ENCODE results near the gene UBR1. TPM values are rescaled to one million over a fixed set of nuclear protein-coding genes. Genes with fewer than 3 reads are reported as not detected.
A peak's percentile ranks its signal among the peaks of the same experiment; 100 is the strongest.
"Not testable (repeated sequence)": the region's sequence is repeated elsewhere in the genome, so short reads cannot be mapped to it uniquely, and the experiment has no call there.

Gene UBR1
- polyA plus RNA-seq, 4 donors = 4.3 to 17.7 (median 6.4) TPM

- WGBS, 3 donors = 3 to 10% (median 4%) methylated on average over 12 of the region's 12 CpGs
- peaks cover 0 to 18% (median 12%) of the 10 kb centered on the region in 3 donors for H3K36me3 ChIP-seq (ENCODE audit: control insufficient read depth in 3 of 3, insufficient read depth in 2 of 3, low read depth in 1 of 3, low read length in 3 of 3)
- H3K27me3 ChIP-seq (ENCODE audit: control insufficient read depth in 3 of 3, insufficient read depth in 3 of 3, low read length in 3 of 3) = no peaks in the 10 kb centered on the region
- H3K9me3 ChIP-seq (ENCODE audit: control insufficient read depth in 2 of 2, insufficient read depth in 1 of 2, low read depth in 1 of 2, low read length in 1 of 2) = peaks cover 0 to 9% of the 10 kb centered on the region in 2 donors
- H3K4me1 ChIP-seq (ENCODE audit: control insufficient read depth in 3 of 3, insufficient read depth in 2 of 3, low read depth in 1 of 3, low read length in 2 of 3) = peaks cover 0 to 7% (median 2%) of the 10 kb centered on the region in 3 donors
- peak in 1 of 2 donors; percentile 33 for DNase-seq
- peak overlapping the region; percentile 67 to 93 (median 75) for H3K4me3 ChIP-seq (ENCODE audit: low read depth in 1 of 3, low read length in 3 of 3)
- no peak for FAIRE-seq
- peak overlapping the region; percentile 70 to 86 (median 83) for H3K27ac ChIP-seq (ENCODE audit: low read depth in 1 of 3, low read length in 2 of 3)
Measured at GRCh38 chr15:43134157-43134635, 28.4 kb upstream of the UBR1 start.

- 0% methylated on average over 50 to 66 of the region's 66 CpGs for WGBS, 3 donors
- peak; percentile 90 to 92 for DNase-seq
- H3K4me1 ChIP-seq (ENCODE audit: control insufficient read depth in 3 of 3, insufficient read depth in 2 of 3, low read depth in 1 of 3, low read length in 2 of 3) = peaks cover 0 to 7% (median 2%) of the 10 kb centered on the region in 3 donors
- peak within 1 kb of the TSS; percentile 83 to 87 (median 86) for H3K27ac ChIP-seq (ENCODE audit: low read depth in 1 of 3, low read length in 2 of 3)
- H3K4me3 ChIP-seq (ENCODE audit: low read depth in 1 of 3, low read length in 3 of 3) = peak within 1 kb of the TSS; percentile 67 to 93 (median 75)
- no peak for FAIRE-seq
- H3K36me3 ChIP-seq (ENCODE audit: control insufficient read depth in 3 of 3, insufficient read depth in 2 of 3, low read depth in 1 of 3, low read length in 3 of 3) = peaks cover 0 to 17% (median 12%) of the 10 kb centered on the region in 3 donors
- H3K27me3 ChIP-seq (ENCODE audit: control insufficient read depth in 3 of 3, insufficient read depth in 3 of 3, low read length in 3 of 3) = no peaks in the 10 kb centered on the region
- H3K9me3 ChIP-seq (ENCODE audit: control insufficient read depth in 2 of 2, insufficient read depth in 1 of 2, low read depth in 1 of 2, low read length in 1 of 2) = peaks cover 0 to 13% of the 10 kb centered on the region in 2 donors
Measured at GRCh38 chr15:43133430-43134156, 27.8 kb upstream of the UBR1 start, which contains the start of gene TMEM62. TMEM62 (plus strand) TSS chr15:43133586; CDS start chr15:43133803, 217 bp downstream.

GRCh38 chr15:43132830-43133429 is 27.1 kb upstream of the UBR1 start:
- Histone ChIP-seq H3K4me3 (ENCODE audit: low read depth in 1 of 3, low read length in 3 of 3) (peak overlapping the region; percentile 67 to 93 (median 75)), H3K36me3 (ENCODE audit: control insufficient read depth in 3 of 3, insufficient read depth in 2 of 3, low read depth in 1 of 3, low read length in 3 of 3) (peaks cover 0 to 12% (median 9%) of the 10 kb centered on the region in 3 donors), H3K9me3 (ENCODE audit: control insufficient read depth in 2 of 2, insufficient read depth in 1 of 2, low read depth in 1 of 2, low read length in 1 of 2) (peaks cover 0 to 17% of the 10 kb centered on the region in 2 donors), H3K4me1 (ENCODE audit: control insufficient read depth in 3 of 3, insufficient read depth in 2 of 3, low read depth in 1 of 3, low read length in 2 of 3) (peaks cover 0 to 11% (median 2%) of the 10 kb centered on the region in 3 donors), H3K27me3 (ENCODE audit: control insufficient read depth in 3 of 3, insufficient read depth in 3 of 3, low read length in 3 of 3) (no peaks in the 10 kb centered on the region), H3K27ac (ENCODE audit: low read depth in 1 of 3, low read length in 2 of 3) (peak overlapping the region; percentile 83 to 87 (median 86))
- 7 to 27% (median 14%) methylated on average over 20 of the region's 20 CpGs for WGBS, 3 donors
- FAIRE-seq (no peak), DNase-seq (peak in 1 of 2 donors; percentile 47)

GRCh38 chr15:43128980-43129335 is 23.1 kb upstream of the UBR1 start:
- 91 to 94% (median 93%) methylated on average over 4 of the region's 4 CpGs for WGBS, 3 donors

GRCh38 chr15:43128174-43128979 is 22.5 kb upstream of the UBR1 start:
- FAIRE-seq (peak; percentile 59), DNase-seq (peak; percentile 32 to 55)
- H3K27me3 ChIP-seq (ENCODE audit: control insufficient read depth in 3 of 3, insufficient read depth in 3 of 3, low read length in 3 of 3); H3K36me3 ChIP-seq (ENCODE audit: control insufficient read depth in 3 of 3, insufficient read depth in 2 of 3, low read depth in 1 of 3, low read length in 3 of 3); H3K4me3 ChIP-seq (ENCODE audit: low read depth in 1 of 3, low read length in 3 of 3): not testable (repeated sequence)
- Histone ChIP-seq H3K27ac (ENCODE audit: low read depth in 1 of 3, low read length in 2 of 3) (peak overlapping the region in 1 of 3 donors; percentile 86), H3K9me3 (ENCODE audit: control insufficient read depth in 2 of 2, insufficient read depth in 1 of 2, low read depth in 1 of 2, low read length in 1 of 2) (peaks cover 0 to 17% of the 10 kb centered on the region in 2 donors), H3K4me1 (ENCODE audit: control insufficient read depth in 3 of 3, insufficient read depth in 2 of 3, low read depth in 1 of 3, low read length in 2 of 3) (peaks cover 2 to 34% (median 5%) of the 10 kb centered on the region in 3 donors)
- 41 to 59% (median 47%) methylated on average over 10 of the region's 10 CpGs for WGBS, 3 donors

More at GRCh38 chr15:43128980-43129335, 23.1 kb upstream of the UBR1 start:
- no peak for FAIRE-seq
- Histone ChIP-seq H3K4me1 (ENCODE audit: control insufficient read depth in 3 of 3, insufficient read depth in 2 of 3, low read depth in 1 of 3, low read length in 2 of 3) (peaks cover 2 to 34% (median 5%) of the 10 kb centered on the region in 3 donors), H3K27me3 (ENCODE audit: control insufficient read depth in 3 of 3, insufficient read depth in 3 of 3, low read length in 3 of 3) (no peaks in the 10 kb centered on the region), H3K4me3 (ENCODE audit: low read depth in 1 of 3, low read length in 3 of 3) (no peak overlapping the region), H3K36me3 (ENCODE audit: control insufficient read depth in 3 of 3, insufficient read depth in 2 of 3, low read depth in 1 of 3, low read length in 3 of 3) (no peaks in the 10 kb centered on the region), H3K9me3 (ENCODE audit: control insufficient read depth in 2 of 2, insufficient read depth in 1 of 2, low read depth in 1 of 2, low read length in 1 of 2) (peaks cover 0 to 17% of the 10 kb centered on the region in 2 donors), H3K27ac (ENCODE audit: low read depth in 1 of 3, low read length in 2 of 3) (no peak overlapping the region)
- DNase-seq = no peak

GRCh38 chr15:43127752-43128151 is 21.9 kb upstream of the UBR1 start:
- FAIRE-seq (no peak), DNase-seq (peak; percentile 94 to 95)
- 8 to 50% (median 20%) methylated on average over 2 of the region's 2 CpGs for WGBS, 3 donors

GRCh38 chr15:43126356-43126755 is 20.5 kb upstream of the UBR1 start:
- Histone ChIP-seq H3K9me3 (ENCODE audit: control insufficient read depth in 2 of 2, insufficient read depth in 1 of 2, low read depth in 1 of 2, low read length in 1 of 2) (peaks cover 0 to 17% of the 10 kb centered on the region in 2 donors), H3K27ac (ENCODE audit: low read depth in 1 of 3, low read length in 2 of 3) (peak overlapping the region in 2 of 3 donors; percentile 32 to 86), H3K4me1 (ENCODE audit: control insufficient read depth in 3 of 3, insufficient read depth in 2 of 3, low read depth in 1 of 3, low read length in 2 of 3) (peaks cover 2 to 36% (median 3%) of the 10 kb centered on the region in 3 donors), H3K4me3 (ENCODE audit: low read depth in 1 of 3, low read length in 3 of 3) (no peak overlapping the region), H3K36me3 (ENCODE audit: control insufficient read depth in 3 of 3, insufficient read depth in 2 of 3, low read depth in 1 of 3, low read length in 3 of 3) (no peaks in the 10 kb centered on the region), H3K27me3 (ENCODE audit: control insufficient read depth in 3 of 3, insufficient read depth in 3 of 3, low read length in 3 of 3) (no peaks in the 10 kb centered on the region)
- peak; percentile 70 to 76 for DNase-seq
- no peak for FAIRE-seq
- WGBS, 3 donors = 20 to 70% (median 50%) methylated on average over 6 of the region's 6 CpGs

More at GRCh38 chr15:43127752-43128151, 21.9 kb upstream of the UBR1 start:
- peaks cover 0 to 17% of the 10 kb centered on the region in 2 donors for H3K9me3 ChIP-seq (ENCODE audit: control insufficient read depth in 2 of 2, insufficient read depth in 1 of 2, low read depth in 1 of 2, low read length in 1 of 2)
- no peaks in the 10 kb centered on the region for H3K36me3 ChIP-seq (ENCODE audit: control insufficient read depth in 3 of 3, insufficient read depth in 2 of 3, low read depth in 1 of 3, low read length in 3 of 3)
- H3K4me1 ChIP-seq (ENCODE audit: control insufficient read depth in 3 of 3, insufficient read depth in 2 of 3, low read depth in 1 of 3, low read length in 2 of 3) = peaks cover 2 to 36% (median 3%) of the 10 kb centered on the region in 3 donors
- H3K27ac ChIP-seq (ENCODE audit: low read depth in 1 of 3, low read length in 2 of 3) = peak overlapping the region; percentile 38 to 86 (median 68)
- no peaks in the 10 kb centered on the region for H3K27me3 ChIP-seq (ENCODE audit: control insufficient read depth in 3 of 3, insufficient read depth in 3 of 3, low read length in 3 of 3)
- no peak overlapping the region for H3K4me3 ChIP-seq (ENCODE audit: low read depth in 1 of 3, low read length in 3 of 3)

All from small intestine (tissue), 7 donors.